SH-SY5Y (cell line): Measurements from ENCODE around the gene NLRP12.

Experiments
- GATA2 ChIP-seq: IDR thresholded peaks from 2 replicates; pipeline ENCODE4 v1.6.1; 2011; ENCODE audit warnings: mild to moderate bottlenecking, low read depth, low read length
- GATA3 ChIP-seq: IDR thresholded peaks from 2 replicates; pipeline ENCODE4 v1.6.1; 2011; ENCODE audit warnings: low read depth, mild to moderate bottlenecking, low read length, moderate library complexity

- TF ChIP-seq GATA3 (no peak), GATA2 (no peak)
Observed at GRCh38 chr19:53795019-53795418, 29.1 kb downstream of the NLRP12 start.
